ENCODE data around the gene ADGRB3. TPM values are rescaled to one million over a fixed set of nuclear protein-coding genes. Genes with fewer than 3 reads are reported as not detected.

ADGRB3 gene
- total and polyA plus RNA-seq, 4 donors: 0.21 to 2.3 (median 0.48) TPM

- TF ChIP-seq RXRA (IDR thresholded peaks at IDR 0.05) (no peak), ATF3 (IDR thresholded peaks at IDR 0.05) (no peak), SP1 (IDR thresholded peaks at IDR 0.05) (no peak), EGR1 (IDR thresholded peaks at IDR 0.05; ENCODE audit: low read depth in 2 of 2) (no peak), FOXA1 (IDR thresholded peaks at IDR 0.05) (no peak), ZBTB33 (IDR thresholded peaks at IDR 0.05) (no peak), TAF1 (conservative IDR thresholded peaks at IDR 0.05) (no peak), MAX (IDR thresholded peaks at IDR 0.05) (no peak), NR2F2 (IDR thresholded peaks at IDR 0.05) (no peak), RAD21 (IDR thresholded peaks at IDR 0.05) (no peak), JUND (IDR thresholded peaks at IDR 0.05) (no peak), HNF4A (conservative IDR thresholded peaks at IDR 0.05) (no peak)
- DNase-seq (ENCODE audit: low spot score): no peak
- 43% methylated on average over 3 of the region's 3 CpGs for WGBS
- Histone ChIP-seq H3K27ac (ENCODE audit: low read depth in 1 of 2, low read length in 2 of 2) (no peak overlapping the region), H3K36me3 (ENCODE audit: control insufficient read depth in 4 of 4, insufficient read depth in 3 of 4, low read depth in 1 of 4, low read length in 3 of 4) (no peaks in the 10 kb centered on the region), H3K9ac (ENCODE audit: low read depth in 1 of 2, low read length in 2 of 2) (no peak overlapping the region), H3K9me3 (ENCODE audit: control insufficient read depth in 4 of 4, low read length in 3 of 4) (no peaks in the 10 kb centered on the region), H3K27me3 (ENCODE audit: control insufficient read depth in 4 of 4, insufficient read depth in 4 of 4, low read length in 3 of 4) (no peaks in the 10 kb centered on the region), H3K4me3 (ENCODE audit: low read depth in 1 of 3, low read length in 3 of 3) (no peak overlapping the region), H3K4me1 (ENCODE audit: control insufficient read depth in 4 of 4, insufficient read depth in 4 of 4, low read length in 3 of 4) (no peaks in the 10 kb centered on the region)
Observed at GRCh38 chr6:68597642-68598041, 37.4 kb upstream of the ADGRB3 start.

- Histone ChIP-seq H3K36me3 (ENCODE audit: control insufficient read depth in 4 of 4, insufficient read depth in 3 of 4, low read depth in 1 of 4, low read length in 3 of 4) (no peaks in the 10 kb centered on the region), H3K4me3 (ENCODE audit: low read depth in 1 of 3, low read length in 3 of 3) (no peak overlapping the region), H3K9me3 (ENCODE audit: control insufficient read depth in 4 of 4, low read length in 3 of 4) (no peaks in the 10 kb centered on the region), H3K4me1 (ENCODE audit: control insufficient read depth in 4 of 4, insufficient read depth in 4 of 4, low read length in 3 of 4) (no peaks in the 10 kb centered on the region), H3K27me3 (ENCODE audit: control insufficient read depth in 4 of 4, insufficient read depth in 4 of 4, low read length in 3 of 4) (peaks cover 0 to 4% (median 0%) of the 10 kb centered on the region in 4 donors), H3K27ac (ENCODE audit: low read depth in 1 of 2, low read length in 2 of 2) (no peak overlapping the region), H3K9ac (ENCODE audit: low read depth in 1 of 2, low read length in 2 of 2) (no peak overlapping the region)
- TF ChIP-seq JUND (IDR thresholded peaks at IDR 0.05) (no peak), YY1 (IDR thresholded peaks at IDR 0.05) (no peak), SP1 (IDR thresholded peaks at IDR 0.05) (no peak), REST (IDR thresholded peaks at IDR 0.05) (no peak), EGR1 (IDR thresholded peaks at IDR 0.05; ENCODE audit: low read depth in 2 of 2) (no peak), CTCF (IDR thresholded peaks at IDR 0.05; ENCODE audit: low read depth, low read length, missing input control) (no peak), HNF4A (conservative IDR thresholded peaks at IDR 0.05) (no peak), RXRA (IDR thresholded peaks at IDR 0.05) (no peak), FOXA1 (IDR thresholded peaks at IDR 0.05) (no peak)
- DNase-seq (ENCODE audit: low spot score): no peak
Observed at GRCh38 chr6:68615938-68616337, 19.1 kb upstream of the ADGRB3 start.
